Fibroblast of peridontal ligament (primary cell): Measurements from ENCODE around the gene MACROD2.
A peak's percentile ranks its signal among the peaks of the same experiment; 100 is the strongest.

Experiments used
- DNase-seq: peaks from one replicate; pipeline ENCODE4 v3.0.0-alpha.2; 2010; ENCODE audit errors: extremely low read depth

MACROD2 gene

GRCh38 chr20:14647016-14647415 lies 651.7 kb downstream of the MACROD2 start:
- no peak for DNase-seq

DNA sequence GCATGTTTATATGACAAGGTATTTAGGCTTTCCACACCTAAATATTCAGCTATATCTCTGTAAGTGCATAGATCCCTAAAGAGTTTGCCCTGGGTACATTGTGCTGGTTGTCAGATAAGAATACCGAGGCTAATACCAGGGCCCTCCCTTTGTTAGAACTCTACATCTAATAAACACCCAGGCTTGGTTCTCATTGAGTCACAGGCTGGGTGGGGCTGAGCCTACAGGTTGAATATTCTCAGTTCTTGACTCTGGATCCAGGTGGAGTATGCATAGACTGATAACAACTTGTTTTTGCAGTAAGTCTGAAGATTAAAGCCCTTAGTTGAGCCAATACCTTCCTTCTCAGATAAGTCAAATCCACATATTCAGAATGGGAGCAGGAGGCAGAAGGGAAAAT lies 654.3 kb downstream of the MACROD2 start:
- no peak for DNase-seq

GRCh38 chr20:14657266-14658005 lies 662.1 kb downstream of the MACROD2 start:
- DNase-seq: peak; percentile 13

- no peak for DNase-seq
Measured at GRCh38 chr20:14664101-14664500, 668.8 kb downstream of the MACROD2 start.

DNA sequence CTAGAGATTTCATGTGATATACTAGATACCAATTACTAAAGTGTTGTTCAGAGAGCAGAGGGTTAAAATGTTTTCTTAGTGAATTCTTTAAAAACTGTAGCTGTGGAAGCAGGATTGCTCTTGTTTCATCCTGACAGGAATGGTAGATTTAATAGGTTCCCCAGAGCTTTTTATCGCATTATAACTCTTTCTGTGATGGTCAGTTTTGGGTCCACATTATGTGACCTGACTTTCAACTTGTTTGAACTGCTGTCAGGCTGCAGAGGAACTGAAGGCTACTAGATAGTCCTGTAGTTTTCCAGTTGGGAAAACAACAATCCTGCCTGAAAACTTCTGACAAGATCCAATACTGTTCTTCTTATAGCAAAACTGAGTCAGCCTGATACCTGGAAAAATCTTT lies 671.4 kb downstream of the MACROD2 start:
- no peak for DNase-seq

DNA sequence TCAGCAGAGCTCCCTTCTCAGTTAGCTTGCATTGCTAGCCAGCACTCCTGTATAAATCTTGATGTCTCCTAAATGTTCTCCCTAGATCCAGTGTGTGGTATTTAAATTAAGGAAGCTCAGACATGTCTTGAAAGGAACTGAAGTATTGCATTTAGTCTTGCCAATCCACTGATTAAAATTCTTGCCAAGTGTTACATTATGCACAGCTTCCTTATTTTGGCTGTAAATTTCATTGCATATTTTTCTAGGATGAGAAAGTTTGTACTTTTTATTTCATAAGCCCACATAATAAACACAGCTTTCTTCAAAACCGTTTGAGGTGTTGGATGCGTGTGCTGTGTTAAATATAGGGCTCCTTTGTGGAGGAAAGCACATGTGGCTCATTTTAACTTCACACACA lies 671.9 kb downstream of the MACROD2 start:
- DNase-seq: no peak

DNA sequence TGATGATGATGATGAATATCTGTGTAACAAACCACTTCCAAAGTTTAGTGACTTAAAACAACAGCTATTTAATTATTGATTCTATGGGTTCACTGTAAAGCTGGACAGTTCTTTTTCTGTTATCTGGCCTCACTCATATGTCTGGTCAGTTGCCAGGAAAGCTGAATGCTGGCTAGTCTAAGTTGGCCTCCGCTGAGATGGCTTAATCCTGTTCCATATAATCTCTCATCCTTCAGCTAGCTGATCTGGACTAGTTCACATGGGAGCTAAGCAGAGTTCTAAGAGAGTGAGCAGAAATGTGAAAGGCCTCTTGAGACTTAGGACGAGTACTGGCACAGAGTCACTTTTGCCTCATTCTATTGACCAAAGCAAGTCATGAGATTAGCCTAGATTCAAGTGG lies 676.8 kb downstream of the MACROD2 start:
- no peak for DNase-seq

DNA sequence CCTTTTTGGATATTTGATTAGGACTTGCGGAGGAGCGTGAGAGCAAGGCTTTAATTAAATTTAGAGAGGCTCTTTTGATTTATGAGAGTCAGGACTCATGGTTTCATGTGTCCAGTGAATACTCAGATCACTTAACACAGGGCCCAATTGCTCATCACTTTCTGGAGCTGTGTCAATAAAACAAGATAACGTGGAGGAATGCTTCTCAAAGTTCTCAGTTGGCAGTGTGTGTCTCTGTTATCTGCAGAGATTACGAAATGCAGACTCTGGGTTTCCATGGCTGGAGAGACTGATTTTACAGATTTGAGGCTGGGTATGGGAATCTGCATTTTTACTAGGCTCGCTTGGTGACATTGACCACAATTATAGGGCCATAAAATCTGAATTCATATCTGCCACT lies 677.8 kb downstream of the MACROD2 start:
- DNase-seq: no peak

DNA sequence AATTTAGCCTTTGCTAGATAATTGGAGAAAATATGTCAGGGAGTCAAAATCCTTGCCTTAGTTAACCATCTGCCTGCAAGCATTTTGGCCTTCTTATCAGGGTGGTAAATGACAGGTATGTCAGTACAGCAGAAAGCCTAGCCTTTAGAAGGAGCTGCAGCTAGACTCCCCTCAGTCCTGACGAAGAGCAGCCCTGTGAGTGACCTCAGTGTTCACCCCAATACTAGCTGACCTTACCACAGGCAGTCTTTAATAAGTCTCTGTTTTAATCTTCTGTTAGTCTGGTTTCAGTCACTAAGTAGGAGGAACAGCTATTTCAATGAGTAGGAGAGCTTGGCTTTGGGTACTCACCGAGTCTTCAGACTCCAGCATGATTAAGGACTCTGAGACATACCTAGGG lies 682.1 kb downstream of the MACROD2 start:
- DNase-seq: no peak

DNA sequence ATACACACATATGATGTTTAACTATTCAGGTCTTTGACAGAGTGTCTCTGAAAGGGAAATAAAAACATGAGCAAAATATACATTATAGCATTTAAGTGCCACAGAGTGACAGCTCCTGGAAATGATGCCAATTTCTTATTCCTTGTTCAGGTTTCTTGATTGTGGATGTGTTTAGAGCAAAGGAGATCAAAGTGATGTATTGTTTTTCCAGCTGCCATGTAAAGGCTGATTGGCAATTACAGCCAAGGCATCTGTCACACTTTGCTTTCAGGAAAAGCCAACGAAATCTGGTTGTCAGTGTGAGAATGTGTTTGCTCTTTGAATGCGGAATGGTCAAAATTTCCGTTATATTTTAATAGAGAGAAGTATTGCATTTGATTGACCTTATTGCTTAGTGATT lies 689.9 kb downstream of the MACROD2 start:
- no peak for DNase-seq

DNA sequence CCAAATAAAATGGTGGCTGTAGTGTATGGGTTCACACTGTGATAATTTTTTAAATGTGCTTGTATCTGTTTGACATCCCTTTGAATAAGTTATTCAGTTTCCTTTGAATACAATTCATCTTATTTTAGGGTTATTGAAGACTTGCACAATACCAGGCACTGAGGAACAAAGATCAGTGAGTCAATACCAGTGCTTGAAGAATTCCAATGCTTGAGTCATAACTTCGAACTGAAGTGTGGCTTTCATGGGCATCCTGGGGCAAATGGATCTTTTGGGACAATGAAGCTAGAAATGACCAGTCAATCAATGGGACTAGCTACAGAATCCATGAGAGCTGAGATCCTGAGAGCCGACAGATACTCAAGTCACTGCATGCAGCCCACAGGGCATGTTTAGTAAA lies 692.0 kb downstream of the MACROD2 start:
- peak; percentile 14 for DNase-seq

DNA sequence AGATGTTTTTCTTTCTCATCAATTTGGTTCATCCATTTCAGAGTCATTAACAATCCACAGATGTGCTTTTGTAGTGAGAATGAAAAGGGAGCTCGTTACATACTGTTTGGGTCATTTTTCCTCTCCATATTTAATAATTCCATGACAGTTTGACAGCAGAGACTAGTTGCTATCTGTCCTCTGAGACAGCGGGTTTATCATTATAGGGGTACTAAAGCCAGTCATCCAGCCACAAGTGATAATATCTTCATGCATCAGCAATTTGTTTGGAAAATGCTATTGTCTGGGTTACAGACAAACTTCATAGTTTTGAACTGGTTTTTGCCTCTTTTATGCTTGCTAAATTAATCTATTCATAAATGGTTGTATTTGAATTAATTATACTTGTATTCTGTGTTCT lies 692.7 kb downstream of the MACROD2 start:
- DNase-seq: no peak

GRCh38 chr20:14691994-14692393 lies 696.7 kb downstream of the MACROD2 start:
- DNase-seq: no peak

GRCh38 chr20:14696478-14696877 lies 701.2 kb downstream of the MACROD2 start:
- DNase-seq: no peak

- no peak for DNase-seq
Measured at GRCh38 chr20:14696937-14697336, 701.6 kb downstream of the MACROD2 start.

GRCh38 chr20:14698125-14698524 lies 702.8 kb downstream of the MACROD2 start:
- DNase-seq: no peak

GRCh38 chr20:14698605-14699373 lies 703.5 kb downstream of the MACROD2 start:
- no peak for DNase-seq

DNA sequence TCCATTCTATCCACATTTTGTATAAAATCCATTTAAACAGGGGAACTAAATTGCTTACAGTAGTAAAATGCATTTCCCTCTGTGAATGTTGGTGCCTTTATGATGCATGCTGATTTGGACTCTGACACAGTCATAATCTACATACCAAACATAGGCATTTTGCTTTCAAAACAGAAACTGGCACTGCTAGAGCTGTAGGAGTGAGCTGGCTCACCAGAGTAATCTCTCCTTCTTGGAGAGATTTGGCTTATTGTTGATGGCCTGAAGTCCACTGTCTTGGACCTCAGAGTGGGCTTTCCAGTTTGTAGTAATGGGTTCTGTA lies 705.3 kb downstream of the MACROD2 start:
- DNase-seq: peak; percentile 64

DNA sequence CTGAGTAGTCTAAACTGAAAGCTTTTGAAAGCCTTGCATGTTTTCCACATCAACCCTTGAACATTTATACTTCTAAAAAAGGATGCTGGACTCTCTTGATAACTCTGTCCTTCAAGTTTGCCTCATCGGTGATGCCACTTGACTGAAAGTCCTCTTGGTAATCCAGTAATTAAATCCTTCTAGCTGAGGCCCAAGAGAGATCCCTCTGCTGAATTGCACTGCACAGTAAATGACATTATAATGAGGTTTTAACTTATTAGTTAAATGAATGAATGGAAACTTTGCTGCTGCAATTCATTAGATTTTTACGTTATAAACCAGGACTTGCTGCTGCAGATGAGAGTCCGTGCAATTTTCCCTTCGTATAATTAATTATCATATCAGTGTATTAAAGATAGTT lies 706.0 kb downstream of the MACROD2 start:
- DNase-seq: no peak

DNA sequence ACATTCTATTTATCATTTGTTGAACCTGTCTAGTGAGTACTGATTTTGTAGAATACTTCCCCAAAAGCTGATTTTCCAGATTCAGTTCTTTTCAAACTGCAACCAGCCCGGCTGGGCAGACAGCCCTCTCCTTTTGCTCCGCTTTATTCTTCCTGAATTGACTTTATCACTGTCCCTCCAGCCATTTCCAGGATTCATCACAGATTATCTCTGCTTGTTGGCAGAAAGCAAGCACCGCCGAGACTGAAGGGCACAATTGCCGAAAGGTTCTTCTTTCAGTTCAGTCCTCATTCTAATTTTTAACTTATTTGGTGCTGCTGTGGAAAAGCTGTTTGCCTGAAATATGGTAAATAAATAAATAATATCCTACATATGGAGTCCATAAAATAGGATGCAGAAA lies 711.2 kb downstream of the MACROD2 start:
- no peak for DNase-seq

- DNase-seq: no peak
Measured at GRCh38 chr20:14707026-14707680, 711.8 kb downstream of the MACROD2 start.

DNA sequence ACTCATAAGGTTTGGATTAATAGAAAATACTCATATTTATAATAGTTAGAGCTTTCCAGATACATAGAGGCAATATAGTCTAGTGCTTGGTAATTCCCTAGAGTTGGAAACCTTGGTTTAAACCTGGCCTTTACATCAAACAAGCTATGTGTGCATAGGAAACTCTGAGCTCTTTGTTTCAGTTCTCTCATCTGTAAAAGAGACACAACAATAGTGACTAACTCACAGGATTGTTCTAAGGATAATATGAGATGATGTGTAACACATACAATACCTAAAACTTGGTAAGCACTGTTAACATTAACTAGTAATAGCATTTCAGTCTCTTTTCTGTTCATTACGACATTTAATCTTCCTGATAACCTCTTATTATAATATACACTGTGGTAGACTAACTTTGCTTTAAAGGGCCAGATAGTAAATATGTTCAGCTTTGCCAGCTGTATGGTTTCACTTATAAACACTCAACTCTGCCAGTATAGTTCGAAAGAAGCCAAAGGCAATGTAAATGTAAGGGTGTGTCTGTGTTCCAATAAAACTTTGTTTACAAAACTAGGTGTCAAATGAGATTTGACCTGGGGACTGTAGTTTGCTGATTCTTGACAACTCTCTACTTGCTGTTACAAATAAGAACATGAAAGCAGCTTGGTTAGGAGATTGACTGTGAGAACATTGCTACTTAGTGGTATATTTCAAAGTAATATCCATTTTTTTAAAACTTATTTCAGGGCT lies 712.7 kb downstream of the MACROD2 start:
- no peak for DNase-seq
